T47D (cell line): ENCODE measurements around the gene MRPS11.

ENCODE experiments used
- DNase-seq, 2 experiments: peaks; one replicate each; pipeline versions ENCODE4 v3.0.0 to v3.0.0-alpha.2; 2011 to 2012; ENCODE audit warnings: low read depth in 1 of 2, low spot score in 1 of 2
- JUND ChIP-seq: IDR thresholded peaks from 2 replicates; pipeline ENCODE4 v1.6.1; 2012; ENCODE audit warnings: low read depth
- in situ Hi-C: cut with HindIII; loops from 2 replicates; pipeline ENCODE4 v1.10.0; 2016; ENCODE audit warnings: low sequenced_read_pairs, low pct_unique_long_range_greater_than_20kb

MRPS11 gene

GRCh38 chr15:88487178-88487795 lies 19.8 kb downstream of the MRPS11 start:
- TF ChIP-seq JUND = no peak
- no peak for DNase-seq
- in situ Hi-C loops = no loop called here

- no peak for DNase-seq
- in situ Hi-C loops = no loop called here
- no peak for TF ChIP-seq JUND
These were observed 20.5 kb downstream of the MRPS11 start for GRCh38 chr15:88487796-88488523.

GRCh38 chr15:88489321-88489720 lies 21.8 kb downstream of the MRPS11 start:
- no peak for DNase-seq
- in situ Hi-C loops = no loop called here
- TF ChIP-seq JUND = no peak

GRCh38 chr15:88490036-88490435 lies 22.5 kb downstream of the MRPS11 start:
- TF ChIP-seq JUND = no peak
- no peak for DNase-seq
- in situ Hi-C loops = no loop called here

- TF ChIP-seq JUND = no peak
- DNase-seq = no peak
- in situ Hi-C loops = no loop called here
These were observed 23.6 kb downstream of the MRPS11 start for GRCh38 chr15:88491158-88491557.

GRCh38 chr15:88493844-88494243 lies 26.3 kb downstream of the MRPS11 start:
- no peak for TF ChIP-seq JUND
- DNase-seq = no peak
- in situ Hi-C loops = no loop called here

GRCh38 chr15:88497109-88497765 lies 29.7 kb downstream of the MRPS11 start:
- no peak for DNase-seq
- in situ Hi-C loops = no loop called here
- TF ChIP-seq JUND = no peak

GRCh38 chr15:88498996-88499395 lies 31.5 kb downstream of the MRPS11 start:
- in situ Hi-C loops = no loop called here
- TF ChIP-seq JUND = no peak
- DNase-seq = no peak

- in situ Hi-C loops = no loop called here
- DNase-seq = no peak
- no peak for TF ChIP-seq JUND
These were observed 36.9 kb downstream of the MRPS11 start for GRCh38 chr15:88504445-88504844.

GRCh38 chr15:88505721-88506120 lies 38.2 kb downstream of the MRPS11 start:
- in situ Hi-C loops = no loop called here
- no peak for DNase-seq
- TF ChIP-seq JUND = no peak

- TF ChIP-seq JUND = no peak
- DNase-seq = no peak
- in situ Hi-C loops = no loop called here
These were observed 39.1 kb downstream of the MRPS11 start for GRCh38 chr15:88506628-88507027.

- in situ Hi-C loops = no loop called here
- no peak for TF ChIP-seq JUND
- DNase-seq = no peak
These were observed 41.8 kb downstream of the MRPS11 start for GRCh38 chr15:88509321-88509720.

GRCh38 chr15:88509964-88510363 lies 42.5 kb downstream of the MRPS11 start:
- TF ChIP-seq JUND = no peak
- in situ Hi-C loops = no loop called here
- DNase-seq = no peak
